Adrenal gland (tissue), 12 donors: ENCODE data around the gene FAF1. TPM values are rescaled to one million over a fixed set of nuclear protein-coding genes. Genes with fewer than 3 reads are reported as not detected.
"Not testable (repeated sequence)": the region's sequence is repeated elsewhere in the genome, so short reads cannot be mapped to it uniquely, and the experiment has no call there.

Source experiments
- DNase-seq, 7 donors: peaks; one replicate each; pipeline ENCODE4 v3.0.0-alpha.2; 2019 to 2020
- H3K27ac ChIP-seq, 5 donors: fragments of 200-600 bp; sonication (generic) in 4 of 5; 1 replicate in 3 of 5; 2 replicates in 2 of 5; pipeline versions ENCODE4 v1.5.1 to v1.8.0; 2016 to 2020; ENCODE audit warnings: mild to moderate bottlenecking in 1 of 5
- H3K27me3 ChIP-seq: fragments of 200-600 bp; 2 replicates; pipeline ENCODE4 v1.8.0; 2021
- H3K36me3 ChIP-seq, 2 donors: fragments of 200-600 bp; replicated peaks in 1 of 2; 1 replicate in 1 of 2; 2 replicates in 1 of 2; pipeline versions ENCODE4 v1.5.1 to v1.8.0; 2018 to 2022
- H3K4me1 ChIP-seq, 2 donors: fragments of 200-600 bp; replicated peaks in 1 of 2; 1 replicate in 1 of 2; 2 replicates in 1 of 2; pipeline versions ENCODE4 v1.5.1 to v1.8.0; 2018 to 2021
- H3K4me3 ChIP-seq, 4 donors: fragments of 200-600 bp; sonication (generic) in 3 of 4; one replicate each; pipeline ENCODE4 v1.5.1; 2016 to 2018
- H3K9me3 ChIP-seq, 3 donors: fragments of 200-600 bp; sonication (generic) in 1 of 3; replicated peaks in 1 of 3; 1 replicate in 2 of 3; 2 replicates in 1 of 3; pipeline versions ENCODE4 v1.5.1 to v1.8.0; 2016 to 2021
- CTCF ChIP-seq, 6 experiments: fragments of 450-650 bp in 4 of 6; fragments of 200-600 bp in 2 of 6; sonication (generic) in 1 of 6; IDR thresholded peaks; 1 replicate in 5 of 6; 2 replicates in 1 of 6; pipeline versions ENCODE4 v1.5.1 to v1.8.0; 2016 to 2021; ENCODE audit warnings: antibody characterized with exemption in 6 of 6, mild to moderate bottlenecking in 2 of 6, moderate library complexity in 1 of 6
- POLR2A ChIP-seq, 2 donors: fragments of 450-650 bp; IDR thresholded peaks; one replicate each; pipeline ENCODE4 v1.6.1; 2017; ENCODE audit warnings: antibody characterized with exemption in 2 of 2, mild to moderate bottlenecking in 2 of 2, moderate library complexity in 1 of 2
- WGBS, 4 donors: extraction: QIAGEN DNeasy Blood & Tissue Kit in 2 of 4; methylation state at CpG; one replicate each; pipeline versions ENCODE4 v1.1.5 to v1.1.7; 2013 to 2017; 5-methylcytosine and 5-hydroxymethylcytosine counted together
- intact Hi-C, 2 donors: fragments of 100-400 bp; cut with DNase I; formaldehyde crosslinking; loops; one replicate each; pipeline versions ENCODE4 v1.14.1 to v1.15.0; 2022 to 2023
- polyA plus RNA-seq, 3 donors: library from polyadenylated mRNA; stranded (reverse); fragments of 200-250 nt in 2 of 3; fragments of 350-450 nt in 1 of 3; fragmentation: Illumina TruSeq in 1 of 3; extraction: RNeasy Lipid Tissue Mini Kit (QIAGEN cat#74804) in 1 of 3; gene quantifications; one replicate each; pipeline ENCODE4 v1.2.3, GENCODE V29; 2013 to 2014
- total RNA-seq, 9 donors: library from RNA; depleted of rRNA in 4 of 9; stranded (reverse); fragments of >200 nt in 4 of 9; fragments of 120-200 nt in 1 of 9; fragmentation: NEBNext Ultra II Directional in 1 of 9; extraction: Animal tissue kit (Norgen Biotek cat#: 25700) in 1 of 9; gene quantifications; one replicate each; pipeline versions ENCODE4 v1.1.0 to v1.2.4, GENCODE V29; 2013 to 2023
- donor health status: healthy with polysubstance abuse.
- donor health status: Bipolar disorder and iron deficiency.
- donor health status: DM: yes; HTN: yes; CAD: no.
- donor health status: DM: no; HTN: no; CAD: no.
- donor health status: DM: no; HTN: no; CAD: no.
- donor health status: DM: yes; HTN: yes; CAD: no.

The FAF1 gene
- total and polyA plus RNA-seq, 12 donors: 23.4 to 88.4 (median 44.5) TPM

GRCh38 chr1:50774759-50775351, 185.2 kb downstream of the FAF1 start:
- Histone ChIP-seq H3K27ac (no peak overlapping the region), H3K9me3 (no peaks in the 10 kb centered on the region), H3K4me1 (peaks cover 0 to 4% of the 10 kb centered on the region in 2 donors), H3K27me3 (no peaks in the 10 kb centered on the region), H3K36me3 (no peaks in the 10 kb centered on the region), H3K4me3 (no peak overlapping the region)
- 1 to 5% (median 2%) methylated on average over 2 of the region's 2 CpGs for WGBS, 4 donors
- DNase-seq: peak in 2 of 7 donors; percentile 12 to 20
- TF ChIP-seq POLR2A (IDR thresholded peaks at IDR 0.05) (no peak), CTCF (IDR thresholded peaks at IDR 0.05) (peak; percentile 60 to 79 (median 70))
- intact Hi-C loops: loop anchor here (2.0 to 10.0 kb wide), 4 partner anchors 152 to 414 kb away; partner anchors contain the start of gene FAF1 (in 1 of the 2)

GRCh38 chr1:50766688-50767087, 193.4 kb downstream of the FAF1 start:
- intact Hi-C loops: no loop called here
- TF ChIP-seq CTCF (IDR thresholded peaks at IDR 0.05) (no peak), POLR2A (IDR thresholded peaks at IDR 0.05) (no peak)
- no peaks in the 10 kb centered on the region for H3K4me1 ChIP-seq

GRCh38 chr1:50756543-50756942, 203.5 kb downstream of the FAF1 start:
- H3K4me3 ChIP-seq, H3K27me3 ChIP-seq, H3K9me3 ChIP-seq, intact Hi-C loops, H3K4me1 ChIP-seq, H3K36me3 ChIP-seq, DNase-seq, H3K27ac ChIP-seq: not testable (repeated sequence)
- 97 to 99% (median 99%) methylated on average over 3 of the region's 3 CpGs for WGBS, 4 donors

More at GRCh38 chr1:50766688-50767087, 193.4 kb downstream of the FAF1 start:
- no peak overlapping the region for H3K27ac ChIP-seq
- no peaks in the 10 kb centered on the region for H3K27me3 ChIP-seq
- no peaks in the 10 kb centered on the region for H3K9me3 ChIP-seq
- no peaks in the 10 kb centered on the region for H3K36me3 ChIP-seq
- DNase-seq: no peak
- H3K4me3 ChIP-seq: no peak overlapping the region

DNA sequence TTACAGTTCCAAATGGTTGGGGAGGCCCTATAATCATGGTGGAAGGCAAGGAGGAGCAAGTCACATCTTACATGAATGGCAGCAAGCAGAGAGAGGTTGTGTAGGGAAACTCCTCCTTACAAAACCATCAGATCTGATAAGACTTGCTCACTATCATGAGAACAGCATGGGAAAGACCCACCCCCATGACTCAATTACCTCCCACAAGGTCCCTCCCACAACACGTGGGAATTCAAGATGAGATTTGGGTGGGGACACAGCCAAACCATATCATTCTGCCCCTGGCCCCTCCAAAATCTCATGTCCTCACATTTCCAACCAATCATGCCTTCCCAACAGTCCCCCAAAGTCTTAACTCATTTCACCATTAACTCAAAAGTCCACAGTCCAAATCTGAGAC, 205.3 kb downstream of the FAF1 start:
- H3K27me3 ChIP-seq, DNase-seq, H3K36me3 ChIP-seq, H3K9me3 ChIP-seq, H3K4me1 ChIP-seq, intact Hi-C loops, H3K27ac ChIP-seq, H3K4me3 ChIP-seq: not testable (repeated sequence)
- WGBS, 4 donors: 83 to 100% (median 89%) methylated on average over 1 of the region's 1 CpG

GRCh38 chr1:50750021-50750619, 209.9 kb downstream of the FAF1 start:
- TF ChIP-seq CTCF (IDR thresholded peaks at IDR 0.05) (peak in 4 of 6 experiments; percentile 23 to 49 (median 26)), POLR2A (IDR thresholded peaks at IDR 0.05) (no peak)
- intact Hi-C loops: no loop called here
- Histone ChIP-seq H3K27me3 (no peaks in the 10 kb centered on the region), H3K27ac (no peak overlapping the region), H3K4me1 (no peaks in the 10 kb centered on the region), H3K36me3 (no peaks in the 10 kb centered on the region), H3K9me3 (no peaks in the 10 kb centered on the region), H3K4me3 (no peak overlapping the region)
- WGBS, 4 donors: 49 to 53% (median 53%) methylated on average over 2 of the region's 2 CpGs
- peak in 1 of 7 donors; percentile 27 for DNase-seq
